GM21717 (cell line): ENCODE measurements around the gene PTPN5.
"Not testable (repeated sequence)": the region's sequence is repeated elsewhere in the genome, so short reads cannot be mapped to it uniquely, and the experiment has no call there.

Experiments used
- ATAC-seq: cut with Tn5 transposase; IDR thresholded peaks from one replicate; pipeline ENCODE4 v1.9.1; 2021; ENCODE audit warnings: mild to moderate bottlenecking, moderate library complexity; ENCODE audit not compliant: unreplicated experiment

PTPN5 gene

GRCh38 chr11:18791207-18791968 lies at the start of gene PTPN5:
PTPN5 (minus strand) TSS chr11:18791798; CDS start chr11:18771958, 19,840 bp downstream.
- ATAC-seq = no peak

- ATAC-seq = no peak
These were observed 44.8 kb upstream of the PTPN5 start for GRCh38 chr11:18836417-18836816.

- ATAC-seq = no peak
These were observed 43.3 kb upstream of the PTPN5 start for GRCh38 chr11:18834754-18835466.

- ATAC-seq = not testable (repeated sequence)
These were observed 28.6 kb upstream of the PTPN5 start for GRCh38 chr11:18820160-18820559.

GRCh38 chr11:18804199-18804999 lies 12.8 kb upstream of the PTPN5 start:
- no peak for ATAC-seq

GRCh38 chr11:18802381-18803257 lies 11.0 kb upstream of the PTPN5 start:
- no peak for ATAC-seq

GRCh38 chr11:18798799-18799469 lies 7.3 kb upstream of the PTPN5 start:
- ATAC-seq = no peak

- no peak for ATAC-seq
These were observed 3.4 kb upstream of the PTPN5 start for GRCh38 chr11:18794956-18795355.

GRCh38 chr11:18792827-18793226 lies 1.2 kb upstream of the PTPN5 start:
- ATAC-seq = no peak

GRCh38 chr11:18791969-18792628 lies 501 bp upstream of the PTPN5 start:
- ATAC-seq = no peak

GRCh38 chr11:18790883-18791206 lies 753 bp downstream of the PTPN5 start:
- ATAC-seq = no peak

GRCh38 chr11:18789942-18790341 lies 1.7 kb downstream of the PTPN5 start:
- no peak for ATAC-seq

GRCh38 chr11:18785411-18785810 lies 6.2 kb downstream of the PTPN5 start:
- no peak for ATAC-seq

GRCh38 chr11:18780896-18781295 lies 10.7 kb downstream of the PTPN5 start:
- ATAC-seq = no peak

- no peak for ATAC-seq
These were observed 11.3 kb downstream of the PTPN5 start for GRCh38 chr11:18780329-18780728.

GRCh38 chr11:18778468-18778867 lies 13.1 kb downstream of the PTPN5 start:
- no peak for ATAC-seq

GRCh38 chr11:18776324-18776723 lies 15.3 kb downstream of the PTPN5 start:
- ATAC-seq = no peak

GRCh38 chr11:18775492-18776292 lies 15.9 kb downstream of the PTPN5 start:
- ATAC-seq = peak; percentile 73

- no peak for ATAC-seq
These were observed 16.8 kb downstream of the PTPN5 start for GRCh38 chr11:18774801-18775200.
